Right renal pelvis (tissue), 4 donors: ENCODE results near the gene ABHD17C. TPM values are rescaled to one million over a fixed set of nuclear protein-coding genes. Genes with fewer than 3 reads are reported as not detected.
"Not testable (repeated sequence)": the region's sequence is repeated elsewhere in the genome, so short reads cannot be mapped to it uniquely, and the experiment has no call there.

ENCODE experiments used
- DNase-seq, 4 donors: peaks; one replicate each; pipeline ENCODE4 v3.0.0-alpha.2; 2013; ENCODE audit warnings: low read depth in 4 of 4, low spot score in 3 of 4, missing footprints in 1 of 4
- polyA plus RNA-seq, 4 donors: library from polyadenylated mRNA; unstranded; fragments of 120-200 nt; gene quantifications; one replicate each; pipeline ENCODE4 v1.2.1, GENCODE V29; 2013; ENCODE audit not compliant: insufficient read length in 4 of 4

The ABHD17C gene
- polyA plus RNA-seq, 4 donors: 33.9 to 43.3 (median 36.9) TPM

DNA sequence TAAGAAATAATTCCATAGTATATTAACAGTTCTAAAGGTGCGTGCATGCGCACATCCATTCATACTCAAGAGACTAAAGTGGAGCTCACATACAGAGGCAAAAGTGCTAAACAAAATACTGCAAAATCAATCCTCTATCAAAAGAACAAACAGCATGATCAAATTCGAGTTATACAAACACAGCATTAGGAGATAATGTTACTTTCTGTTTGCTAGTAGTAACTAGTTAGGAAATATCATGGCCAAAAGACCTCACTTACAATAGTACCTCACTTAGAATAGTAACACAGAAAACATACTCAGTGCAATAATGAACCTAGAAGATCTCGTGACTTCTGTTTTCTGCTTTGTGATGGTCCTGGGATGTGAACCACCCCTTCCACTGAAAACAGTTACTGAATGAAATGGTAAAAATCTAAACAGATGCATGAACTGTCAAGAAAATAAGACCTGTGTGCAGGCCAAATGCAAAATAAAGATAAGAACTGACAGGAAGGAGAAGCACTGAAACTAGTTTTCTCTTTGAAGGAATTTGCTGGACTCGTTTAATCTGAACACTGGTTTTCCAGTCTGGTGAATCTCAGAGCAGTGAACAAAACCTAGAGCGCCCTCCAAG lies 63.1 kb downstream of the ABHD17C start:
- DNase-seq: no peak

DNA sequence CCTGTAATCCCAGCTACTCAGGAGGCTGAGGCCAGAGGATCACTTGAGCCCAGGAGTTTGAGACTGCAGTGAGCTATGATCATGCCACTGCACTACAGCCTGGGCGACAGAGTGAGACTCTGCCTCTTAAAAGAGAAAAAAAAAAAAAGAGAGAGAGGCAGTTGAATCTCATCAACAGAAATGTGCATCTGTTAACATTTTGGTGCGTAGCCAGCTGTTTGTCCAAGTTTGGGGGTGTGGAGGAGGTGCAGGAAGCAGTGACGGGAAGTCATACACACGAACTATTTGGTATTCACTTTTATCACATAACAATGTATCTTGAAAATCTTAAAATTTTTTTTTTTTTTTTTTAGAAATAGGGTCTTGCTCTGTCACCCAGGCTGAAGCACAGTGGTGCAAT lies 65.8 kb downstream of the ABHD17C start:
- DNase-seq: no peak

DNA sequence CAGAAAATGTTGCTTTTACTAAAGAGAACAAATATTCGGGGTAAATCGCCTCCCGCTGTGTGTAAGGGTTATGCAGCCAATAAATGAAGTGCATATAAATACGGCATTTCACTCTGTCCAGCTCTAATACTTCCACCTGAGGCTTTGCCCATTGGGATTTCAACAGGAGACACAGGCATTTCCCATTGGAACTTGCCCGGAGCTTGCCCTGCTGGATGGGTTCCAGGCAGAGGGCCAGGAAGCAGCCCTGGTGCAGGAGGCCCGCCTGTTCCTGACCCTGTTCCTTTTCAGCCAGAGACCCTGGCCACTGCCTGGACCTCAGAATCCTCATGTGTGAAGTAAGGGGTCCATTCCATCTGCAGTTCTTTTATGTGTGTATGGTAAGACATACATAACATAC lies 66.6 kb downstream of the ABHD17C start:
- DNase-seq: no peak

DNA sequence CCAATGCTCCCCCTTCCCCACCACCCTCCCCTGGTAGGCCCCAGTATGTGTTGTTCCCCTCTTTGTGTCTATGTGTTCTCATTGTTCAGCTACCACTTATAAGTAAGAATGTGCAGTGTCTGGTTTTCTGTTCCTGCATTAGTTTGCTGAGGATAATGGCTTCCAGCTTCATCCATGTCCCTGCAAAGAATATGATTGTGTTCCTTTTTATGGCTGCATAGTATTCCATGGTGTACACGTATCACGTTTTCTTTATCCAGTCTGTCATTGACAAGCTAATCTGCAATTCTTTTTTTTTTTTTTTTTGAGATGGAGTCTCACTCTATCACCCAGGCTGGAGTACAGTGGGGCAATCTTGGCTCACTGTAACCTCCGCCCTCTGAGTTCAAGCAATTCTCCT lies 68.1 kb downstream of the ABHD17C start:
- not testable (repeated sequence) for DNase-seq

DNA sequence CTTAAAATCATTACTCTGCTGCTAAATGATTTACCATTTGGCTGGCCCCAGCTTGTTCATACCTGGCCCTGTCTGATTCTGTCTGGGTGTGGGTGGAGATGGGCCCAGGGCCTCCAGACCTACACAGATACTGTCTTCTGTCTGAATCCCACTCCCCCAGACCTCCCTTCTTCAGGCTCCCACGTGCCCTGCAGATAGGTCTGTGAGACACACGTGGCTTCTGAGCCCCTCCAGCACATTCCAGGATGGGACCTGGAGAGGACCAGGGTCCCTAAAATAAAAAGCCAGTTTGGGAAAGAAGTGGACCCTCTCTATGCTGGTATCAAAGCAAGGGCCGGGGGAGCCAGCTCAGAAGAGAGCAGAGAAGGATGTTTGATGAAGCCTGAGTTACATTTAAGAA lies 69.4 kb downstream of the ABHD17C start:
- no peak for DNase-seq

DNA sequence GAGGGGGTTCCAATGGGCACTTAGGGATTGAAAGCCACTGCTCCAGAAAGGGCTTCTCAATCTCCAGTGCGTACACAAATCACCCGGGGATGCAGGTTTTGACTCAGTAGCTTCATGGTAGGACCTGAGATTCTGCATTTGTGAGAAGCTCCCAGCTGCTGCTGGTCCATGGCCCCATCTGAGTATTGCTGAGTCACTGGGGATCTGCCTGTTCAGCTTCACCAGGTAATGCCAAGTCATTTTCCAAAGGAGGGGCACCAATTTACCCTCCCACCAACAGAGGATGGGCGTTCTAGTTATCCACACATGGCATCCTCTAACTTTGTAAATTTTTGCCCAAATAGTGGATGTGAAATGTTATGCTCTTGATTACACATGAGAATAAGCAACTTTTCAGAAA lies 71.2 kb downstream of the ABHD17C start:
- no peak for DNase-seq

DNA sequence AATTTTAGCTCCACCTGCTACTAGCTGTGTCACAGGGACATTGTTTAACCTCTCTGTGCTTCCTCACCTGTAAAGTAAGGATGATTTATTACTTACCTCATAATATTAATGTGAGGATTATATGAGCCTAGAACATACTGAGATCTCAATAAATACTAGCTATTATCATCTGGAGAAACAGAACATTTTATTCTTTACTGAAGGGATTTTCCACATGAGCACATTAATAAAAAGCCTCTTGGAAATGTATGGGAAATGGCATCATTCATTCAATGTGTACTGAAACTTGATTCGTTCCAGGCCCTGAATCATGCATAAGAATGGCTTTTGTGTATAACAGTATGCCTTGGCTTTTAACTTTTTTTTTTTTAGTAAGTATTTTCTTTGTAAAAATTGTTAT lies 73.0 kb downstream of the ABHD17C start:
- no peak for DNase-seq

DNA sequence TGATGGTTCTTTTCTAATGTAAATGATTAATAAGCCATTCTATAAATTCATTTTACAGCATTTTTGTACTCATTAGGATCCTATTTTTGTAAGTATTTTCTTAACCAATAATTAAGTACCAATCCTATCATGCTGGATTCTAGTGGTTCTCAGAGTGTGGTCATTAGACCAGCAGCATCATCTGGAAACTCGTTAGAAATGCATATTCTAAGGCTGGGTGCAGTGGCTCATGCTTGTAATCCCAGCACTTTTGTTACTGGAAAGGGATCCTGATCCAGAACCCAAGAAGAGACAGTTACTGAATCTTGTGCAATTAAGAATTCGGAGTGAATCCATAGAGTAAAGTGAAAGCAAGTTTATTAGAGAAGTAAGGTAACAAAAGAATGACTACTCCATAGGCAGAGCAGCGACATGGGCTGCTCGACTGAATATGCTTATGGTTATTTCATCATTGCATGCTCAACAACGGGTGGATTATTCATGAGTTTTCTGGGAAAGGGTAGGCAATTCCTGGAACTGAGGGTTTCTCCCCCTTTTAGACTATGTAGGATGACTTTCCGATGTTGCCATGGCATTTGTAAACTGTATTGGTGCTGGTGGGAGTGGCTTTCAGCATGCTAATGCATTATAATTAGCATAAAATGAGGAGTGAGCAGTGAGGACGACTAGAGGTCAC lies 74.2 kb downstream of the ABHD17C start:
- DNase-seq: no peak

DNA sequence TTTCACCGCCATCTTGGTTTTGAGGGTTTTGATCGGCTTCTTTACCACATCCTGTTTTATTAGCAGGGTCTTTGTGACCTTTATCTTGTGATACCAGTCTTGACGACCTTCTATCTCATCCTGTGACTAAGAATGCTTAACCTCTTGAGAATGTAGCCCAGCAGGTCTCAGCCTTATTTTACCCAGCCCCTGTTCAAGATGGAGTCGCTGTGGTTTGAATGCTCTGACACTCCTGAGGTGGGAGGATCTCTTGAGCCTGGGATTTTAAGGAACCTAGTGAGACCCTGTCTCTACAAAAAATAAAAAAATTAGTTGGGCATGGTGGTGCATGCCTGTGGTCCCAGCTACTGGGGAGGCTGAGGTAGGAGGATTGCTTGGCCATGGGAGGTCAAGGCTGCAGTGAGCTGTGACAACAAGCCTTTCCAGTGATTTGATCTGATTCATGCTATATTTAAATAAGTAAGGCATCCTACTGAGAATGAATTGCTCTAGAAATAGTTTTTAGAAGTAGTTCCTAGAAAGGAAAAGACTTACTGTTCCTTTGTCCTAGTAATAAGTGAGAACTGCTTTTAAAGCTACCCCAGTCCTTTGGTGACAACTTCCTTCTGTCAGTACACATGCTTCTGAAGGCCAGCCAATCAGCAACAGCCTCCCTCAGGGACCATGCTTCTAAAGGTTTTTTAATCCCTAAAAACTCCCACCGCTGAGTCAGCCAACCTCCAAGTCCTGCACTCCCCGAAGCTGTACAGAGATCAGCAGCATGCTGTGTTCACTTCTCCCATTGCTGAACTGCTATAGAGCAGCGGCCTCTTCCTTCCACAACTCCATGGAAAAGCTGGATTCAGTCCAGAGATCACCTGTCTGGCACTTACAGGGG lies 75.0 kb downstream of the ABHD17C start:
- DNase-seq: no peak

DNA sequence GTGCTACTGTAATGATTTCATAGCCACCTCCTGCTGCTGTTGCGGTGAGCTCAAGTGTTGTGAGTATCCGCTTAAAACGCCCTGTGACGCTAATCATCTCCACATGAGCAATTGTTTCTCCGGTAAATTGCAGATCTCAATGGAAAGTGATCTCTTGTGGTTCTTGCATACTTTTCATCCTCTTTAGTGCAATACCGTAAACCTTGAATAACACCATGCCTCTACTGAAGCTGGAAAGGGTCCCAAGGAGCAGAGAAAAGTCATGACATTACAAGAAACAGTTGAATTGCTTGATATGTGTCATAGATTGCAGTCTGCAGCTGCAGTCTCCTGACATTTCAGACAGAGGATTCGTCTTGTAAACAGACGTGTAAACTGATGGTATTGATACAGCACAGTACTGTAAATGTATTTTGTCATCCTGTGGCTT lies 78.0 kb downstream of the ABHD17C start:
- DNase-seq: no peak

DNA sequence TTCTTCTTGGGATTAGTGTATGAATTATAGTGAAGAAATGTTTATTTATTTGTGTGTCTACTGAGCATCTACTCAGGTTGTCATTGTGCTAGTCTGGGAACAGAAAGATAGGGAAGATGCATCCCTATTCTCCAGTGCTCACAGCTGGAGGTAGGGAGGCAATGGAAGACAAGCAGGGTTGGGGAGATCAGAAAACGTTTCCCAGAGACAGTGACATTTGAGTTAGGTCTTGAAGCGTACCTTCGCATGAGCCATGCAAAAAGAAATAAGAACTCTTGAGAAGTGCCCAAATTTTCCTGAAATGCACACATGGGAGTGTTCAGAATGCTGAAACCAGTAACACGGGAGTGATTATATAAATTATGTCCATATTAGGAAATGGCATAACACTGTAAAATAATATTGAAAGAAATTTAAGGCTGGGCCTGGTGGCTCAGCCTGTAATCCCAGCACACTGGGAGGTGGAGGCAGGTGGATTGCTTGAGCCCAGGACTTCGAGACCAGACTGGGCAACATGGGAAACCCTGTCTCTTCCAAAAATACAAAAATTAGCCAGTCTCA lies 78.8 kb downstream of the ABHD17C start:
- DNase-seq: no peak

DNA sequence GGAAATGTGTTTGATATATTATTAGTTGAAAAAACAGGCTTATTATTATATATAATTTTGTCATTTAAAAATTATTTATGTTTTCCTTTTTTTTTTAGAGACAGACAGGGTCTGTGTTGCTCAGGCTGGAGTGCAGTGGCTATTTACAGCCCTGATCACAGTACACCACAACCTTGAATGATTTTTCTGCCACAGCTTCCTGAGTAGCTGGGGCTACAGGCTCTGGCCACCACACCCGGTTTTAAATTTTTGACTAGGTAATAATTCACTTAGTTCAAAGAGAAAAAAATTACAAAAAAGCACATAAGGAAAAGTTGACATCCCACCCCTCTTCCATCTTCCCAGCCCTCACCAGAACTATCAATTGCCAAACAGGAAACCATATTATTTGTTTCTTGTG lies 79.4 kb downstream of the ABHD17C start:
- DNase-seq: no peak

DNA sequence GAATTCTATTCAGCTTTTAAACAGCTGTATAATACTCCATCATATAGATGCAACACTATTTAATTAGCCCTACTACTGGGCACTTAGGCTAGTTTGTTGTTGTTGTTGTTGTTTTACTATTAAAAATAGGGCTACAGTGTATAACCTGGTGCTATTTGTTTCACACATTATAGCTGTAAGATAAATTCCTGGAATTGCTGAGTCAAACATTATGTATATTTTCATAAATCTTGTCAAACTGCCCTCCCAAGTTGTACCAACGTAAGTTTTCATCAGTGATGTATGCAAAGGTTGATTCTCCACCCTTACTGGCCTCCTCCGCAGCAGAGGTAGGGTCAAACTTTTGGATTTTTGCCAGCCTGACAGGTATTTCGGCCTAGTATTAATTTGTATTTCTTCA lies 80.2 kb downstream of the ABHD17C start:
- no peak for DNase-seq

DNA sequence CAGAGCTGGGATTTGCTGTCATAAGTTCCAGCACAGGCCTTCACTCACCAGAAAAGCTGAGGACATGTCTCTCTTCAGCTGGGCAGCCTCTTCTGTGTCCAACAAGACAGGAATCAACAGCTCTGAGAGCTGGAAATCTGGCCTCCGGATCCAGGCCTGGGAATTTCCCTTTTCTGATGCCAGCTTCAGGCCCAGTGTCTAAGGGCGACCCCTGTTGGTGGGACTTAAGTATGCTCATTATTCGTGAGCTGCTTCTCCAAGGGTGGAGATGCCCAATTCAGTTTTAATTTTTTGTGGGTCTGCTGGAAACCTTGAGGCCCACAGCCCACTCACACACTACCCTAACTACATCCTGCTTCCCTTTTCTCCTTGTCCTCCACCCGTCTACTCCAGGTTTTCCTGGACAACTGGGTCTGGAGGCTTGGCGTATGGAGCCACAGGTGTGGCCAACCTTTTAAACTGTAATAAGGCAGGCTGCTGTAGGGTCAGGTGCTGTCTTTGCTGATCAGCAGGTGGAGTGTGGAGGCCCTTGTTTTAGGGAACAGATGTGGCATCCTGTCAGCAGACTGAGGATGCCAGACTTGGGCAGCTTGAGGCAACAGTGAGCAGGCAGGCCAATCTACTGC lies 81.4 kb downstream of the ABHD17C start:
- DNase-seq: peak in 2 of 4 donors; percentile 47 to 65

DNA sequence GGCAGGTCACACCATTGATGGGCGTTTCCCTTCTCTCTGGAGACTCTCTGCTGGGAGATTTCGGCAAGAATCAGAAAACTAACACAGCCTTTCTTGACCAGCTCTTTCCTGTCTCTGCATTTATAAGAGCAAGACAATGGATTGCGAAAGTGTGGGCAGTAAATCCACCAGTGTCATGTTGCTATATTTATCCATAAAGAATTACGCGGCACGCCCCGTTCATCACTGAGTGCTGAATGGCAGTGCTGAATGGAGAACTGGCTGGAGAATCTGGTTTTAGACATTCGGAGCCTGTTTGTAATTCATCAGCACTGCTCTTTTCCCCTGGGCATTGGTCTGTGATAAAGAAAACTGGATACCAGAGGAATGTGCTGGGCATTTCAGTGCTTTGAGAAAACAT lies 82.0 kb downstream of the ABHD17C start:
- no peak for DNase-seq

DNA sequence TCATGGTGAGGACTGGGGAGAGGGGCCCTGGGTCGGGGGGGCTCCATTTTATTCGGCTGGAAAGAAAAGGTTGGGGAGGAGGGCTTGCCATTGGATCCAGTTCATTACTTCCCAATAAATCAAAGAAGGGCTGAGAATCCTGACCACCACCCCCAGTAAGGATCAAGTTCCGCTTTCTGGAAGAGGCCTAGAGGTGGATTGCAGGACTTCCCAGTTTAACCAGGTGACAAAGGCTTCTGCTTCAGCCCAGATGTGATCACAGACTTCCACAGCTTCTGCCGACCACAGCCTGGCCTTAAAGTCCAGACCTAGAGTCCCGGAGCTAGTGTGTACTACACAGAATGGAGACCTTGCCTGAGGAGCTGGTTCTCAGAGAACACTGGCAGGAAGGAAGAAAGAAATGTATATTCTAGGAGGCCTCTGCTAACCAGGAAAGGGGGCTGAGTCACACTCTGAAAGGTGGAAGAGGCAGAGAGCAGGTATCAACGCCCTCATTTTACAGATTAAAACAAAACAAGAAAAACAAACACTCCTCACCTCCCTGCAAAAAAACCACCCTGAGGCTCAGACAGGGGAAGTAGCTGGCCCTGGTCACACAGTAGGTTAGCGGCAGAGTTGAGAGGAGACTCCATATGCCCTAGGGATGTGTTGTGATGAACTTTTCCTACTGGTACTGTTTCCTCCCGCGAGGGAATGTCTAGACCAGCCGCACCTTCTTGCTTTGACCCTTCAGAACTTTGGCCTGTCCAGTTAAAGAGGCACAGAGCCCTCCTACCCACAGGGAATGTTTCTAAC lies 82.9 kb downstream of the ABHD17C start:
- DNase-seq: no peak

DNA sequence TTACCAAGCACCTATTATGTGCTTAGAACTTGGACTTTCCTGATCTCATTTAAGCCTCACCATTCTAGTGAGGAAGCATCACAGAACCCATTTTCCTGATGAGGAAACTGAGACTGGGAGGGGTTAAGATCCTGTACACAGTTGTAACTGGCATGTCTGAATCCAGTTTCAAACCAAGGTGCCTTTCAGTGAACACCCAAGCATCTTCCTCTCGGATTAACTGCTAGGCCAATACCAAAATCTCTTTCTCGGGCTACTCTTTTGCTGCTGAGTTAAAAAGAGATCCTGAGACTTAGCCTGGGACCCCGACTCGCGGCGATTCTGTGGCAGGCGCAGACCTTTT lies 83.5 kb downstream of the ABHD17C start:
- DNase-seq: no peak

DNA sequence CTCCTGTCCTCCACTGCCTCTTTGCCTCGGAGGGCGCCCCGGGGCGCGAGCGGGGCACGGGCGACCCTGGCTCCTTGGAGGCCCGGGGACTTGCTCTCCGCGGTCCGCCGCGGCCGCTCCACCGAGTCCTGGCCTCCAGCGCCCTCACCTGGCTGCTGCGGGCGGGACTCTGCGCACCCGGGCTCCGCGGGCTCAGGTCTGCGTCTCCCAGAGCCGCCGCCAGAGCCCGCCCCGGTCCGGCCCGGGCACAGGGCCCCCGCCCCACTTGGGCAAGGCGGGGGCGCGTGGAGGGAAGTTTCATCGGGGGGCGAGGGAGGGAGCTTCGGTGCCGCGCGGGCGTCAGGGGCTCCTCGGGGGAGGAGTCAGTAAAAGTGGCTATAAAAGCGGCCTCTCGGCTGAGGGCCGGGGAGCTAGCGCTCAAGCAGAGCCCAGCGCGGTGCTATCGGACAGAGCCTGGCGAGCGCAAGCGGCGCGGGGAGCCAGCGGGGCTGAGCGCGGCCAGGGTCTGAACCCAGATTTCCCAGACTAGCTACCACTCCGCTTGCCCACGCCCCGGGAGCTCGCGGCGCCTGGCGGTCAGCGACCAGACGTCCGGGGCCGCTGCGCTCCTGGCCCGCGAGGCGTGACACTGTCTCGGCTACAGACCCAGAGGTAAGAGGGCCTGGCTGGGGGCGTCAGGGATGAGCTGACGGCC lies 84.0 kb downstream of the ABHD17C start, which contains the start of gene CEMIP:
Gene CEMIP (plus strand): TSS at position 407 of the 694 bp plus-strand sequence. CDS start 94,510 bp downstream, outside the sequence.
- DNase-seq: peak; percentile 44 to 69 (median 57)

DNA sequence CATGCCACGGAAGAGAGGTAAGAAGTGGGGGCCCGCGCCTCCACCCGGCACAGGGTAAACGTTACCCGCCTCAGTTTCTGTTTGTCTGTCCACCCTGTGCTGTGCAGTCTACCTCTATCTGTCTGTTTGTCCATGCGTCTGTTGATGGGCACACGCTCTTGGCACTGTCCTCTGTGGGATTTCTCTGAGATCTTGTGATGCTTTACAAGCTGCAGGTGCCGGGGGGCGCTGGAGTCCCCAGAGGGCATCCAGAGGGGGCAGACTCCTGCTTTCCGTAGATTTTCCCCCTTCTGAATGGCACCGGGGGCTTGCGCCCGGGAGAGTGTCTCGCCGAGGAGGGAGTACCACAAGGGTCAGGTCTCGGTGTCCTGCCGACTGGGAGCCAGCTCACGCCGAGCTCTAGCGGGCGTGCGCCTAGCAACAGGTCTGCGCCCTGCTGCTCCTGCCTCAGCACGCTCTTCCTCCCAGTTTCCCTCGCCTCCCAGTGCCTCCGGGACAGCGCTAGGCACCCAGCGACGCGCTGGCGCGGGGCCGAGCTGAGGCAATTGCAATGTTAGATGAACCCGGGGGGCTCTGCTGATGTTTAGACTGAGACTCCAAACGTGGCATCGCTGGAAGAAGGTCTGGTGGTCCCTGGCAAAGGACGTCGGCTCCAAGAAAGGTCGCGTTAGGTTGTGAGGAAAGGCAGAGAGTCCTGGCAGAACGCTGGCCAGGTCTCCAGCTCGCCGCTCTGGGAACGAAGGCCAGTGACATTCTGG lies 84.7 kb downstream of the ABHD17C start:
- no peak for DNase-seq
